ENCODE measurements around the gene PLXNC1.

PLXNC1 gene

GRCh38 chr12:94112121-94112520 lies 36.3 kb upstream of the PLXNC1 start:
- no peak for DNase-seq (ENCODE audit: low spot score)
- in situ Hi-C loops (cut with MboI; ENCODE audit: low pct_unique_long_range_greater_than_20kb, low sequenced_read_pairs, unreplicated experiment) = loop anchor here (25.0 kb wide), 2 partner anchors 600 to 1125 kb away; no protein-coding TSS in a partner anchor
- TF ChIP-seq CTCF (IDR thresholded peaks at IDR 0.05; ENCODE audit: extremely low read depth, insufficient read depth, missing control alignments) = no peak

GRCh38 chr12:94114166-94114565 lies 34.2 kb upstream of the PLXNC1 start:
- in situ Hi-C loops (cut with MboI; ENCODE audit: low pct_unique_long_range_greater_than_20kb, low sequenced_read_pairs, unreplicated experiment) = loop anchor here (25.0 kb wide), 2 partner anchors 602 to 1127 kb away; no protein-coding TSS in a partner anchor
- TF ChIP-seq CTCF (IDR thresholded peaks at IDR 0.05; ENCODE audit: extremely low read depth, insufficient read depth, missing control alignments) = no peak

DNA sequence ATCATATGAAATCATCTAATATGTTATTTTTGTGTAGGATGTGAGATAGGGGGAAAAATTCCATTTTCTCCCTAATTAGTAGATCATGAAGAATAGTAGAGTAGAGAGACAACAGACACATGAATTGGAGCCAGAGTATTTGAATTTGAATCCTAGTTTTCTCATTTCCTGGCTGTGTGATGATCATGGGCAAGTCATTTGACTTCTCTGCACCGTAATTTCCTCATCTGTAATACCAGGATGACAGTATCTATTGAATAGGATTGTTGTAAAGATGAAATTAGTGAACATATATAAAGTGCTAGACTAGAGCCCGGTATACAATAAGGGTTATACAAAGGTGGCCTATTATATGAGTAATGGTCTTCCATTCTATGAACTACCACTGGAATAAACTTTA lies 32.2 kb upstream of the PLXNC1 start:
- DNase-seq (ENCODE audit: low spot score) = no peak
- in situ Hi-C loops (cut with MboI; ENCODE audit: low pct_unique_long_range_greater_than_20kb, low sequenced_read_pairs, unreplicated experiment) = loop anchor here (25.0 kb wide), 2 partner anchors 604 to 1129 kb away; no protein-coding TSS in a partner anchor
- TF ChIP-seq CTCF (IDR thresholded peaks at IDR 0.05; ENCODE audit: extremely low read depth, insufficient read depth, missing control alignments) = no peak

More at GRCh38 chr12:94114166-94114565, 34.2 kb upstream of the PLXNC1 start:
- DNase-seq (ENCODE audit: low spot score) = no peak

GRCh38 chr12:94121886-94122285 lies 26.5 kb upstream of the PLXNC1 start:
- in situ Hi-C loops (cut with MboI; ENCODE audit: low pct_unique_long_range_greater_than_20kb, low sequenced_read_pairs, unreplicated experiment) = loop anchor here (25.0 kb wide), 2 partner anchors 610 to 1135 kb away; no protein-coding TSS in a partner anchor
- DNase-seq (ENCODE audit: low spot score) = no peak
- TF ChIP-seq CTCF (IDR thresholded peaks at IDR 0.05; ENCODE audit: extremely low read depth, insufficient read depth, missing control alignments) = no peak

GRCh38 chr12:94122591-94122990 lies 25.8 kb upstream of the PLXNC1 start:
- in situ Hi-C loops (cut with MboI; ENCODE audit: low pct_unique_long_range_greater_than_20kb, low sequenced_read_pairs, unreplicated experiment) = loop anchor here (25.0 kb wide), 2 partner anchors 610 to 1135 kb away; no protein-coding TSS in a partner anchor
- no peak for DNase-seq (ENCODE audit: low spot score)
- TF ChIP-seq CTCF (IDR thresholded peaks at IDR 0.05; ENCODE audit: extremely low read depth, insufficient read depth, missing control alignments) = no peak

GRCh38 chr12:94123127-94123526 lies 25.2 kb upstream of the PLXNC1 start:
- no peak for DNase-seq (ENCODE audit: low spot score)
- no peak for TF ChIP-seq CTCF (IDR thresholded peaks at IDR 0.05; ENCODE audit: extremely low read depth, insufficient read depth, missing control alignments)
- in situ Hi-C loops (cut with MboI; ENCODE audit: low pct_unique_long_range_greater_than_20kb, low sequenced_read_pairs, unreplicated experiment) = loop anchor here (25.0 kb wide), 2 partner anchors 611 to 1136 kb away; no protein-coding TSS in a partner anchor
